T-helper 1 cell treated with Interleukin-12 subunit alpha and Interleukin-12 subunit beta and Interleukin-4 antibody, amounts not matched to agents 30 ng/mL and 1 ng/mL, for 36 hours (primary cell): Measurements from ENCODE around the gene TMEM240. TPM values are rescaled to one million over a fixed set of nuclear protein-coding genes. Genes with fewer than 3 reads are reported as not detected.
"Not testable (repeated sequence)": the region's sequence is repeated elsewhere in the genome, so short reads cannot be mapped to it uniquely, and the experiment has no call there.

Experiments used
- intact Hi-C: fragments of 100-400 bp; cut with micrococcal nuclease; formaldehyde crosslinking; loops from one replicate; pipeline ENCODE4 v1.15.1; 2024
- total RNA-seq: library from RNA; stranded (reverse); gene quantifications from 2 replicates; pipeline ENCODE4 v1.2.3, GENCODE V29; 2022

The TMEM240 gene
- total RNA-seq, 1 donor from 2014 or later = 0.39 TPM

DNA sequence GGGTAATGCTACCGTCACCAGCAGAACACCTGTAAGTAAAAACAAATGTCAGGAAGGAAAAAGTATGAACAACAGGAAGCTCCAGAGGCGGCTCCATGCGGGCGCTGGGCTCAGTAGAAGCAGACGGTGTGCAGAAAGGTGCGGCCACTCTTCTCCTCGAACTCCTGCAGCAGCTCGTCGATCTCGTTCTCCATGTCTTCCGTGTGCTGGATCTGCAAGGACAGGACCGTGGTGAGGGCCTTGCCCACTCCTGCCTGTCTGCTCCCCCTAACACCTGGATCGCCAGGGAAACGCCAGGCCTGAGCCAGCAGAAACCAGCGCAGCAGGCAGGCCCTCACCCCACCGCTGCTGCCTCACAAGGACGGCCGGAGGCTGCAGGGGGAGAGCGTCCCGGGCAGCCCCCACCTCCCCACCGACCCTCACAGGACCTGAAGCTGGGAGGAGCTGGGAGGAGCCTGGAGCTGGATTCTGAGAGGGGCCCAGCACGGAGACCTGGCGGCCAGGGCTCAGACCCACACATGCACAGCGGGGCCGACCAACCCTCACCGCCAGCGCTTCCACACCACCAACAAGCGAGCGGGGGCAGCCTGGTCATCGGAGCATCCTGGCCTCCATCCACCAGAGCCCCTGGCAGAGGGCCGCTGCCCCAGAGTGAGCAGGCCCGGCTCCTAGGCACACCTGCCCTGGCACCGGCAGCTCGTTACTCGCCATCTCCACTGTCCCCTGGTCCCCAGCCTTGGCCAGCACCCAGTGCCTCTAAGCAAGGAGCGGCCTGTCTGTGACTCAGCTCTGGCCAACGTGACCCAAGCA lies 1.7 kb upstream of the TMEM240 start:
- intact Hi-C loops = no loop called here

DNA sequence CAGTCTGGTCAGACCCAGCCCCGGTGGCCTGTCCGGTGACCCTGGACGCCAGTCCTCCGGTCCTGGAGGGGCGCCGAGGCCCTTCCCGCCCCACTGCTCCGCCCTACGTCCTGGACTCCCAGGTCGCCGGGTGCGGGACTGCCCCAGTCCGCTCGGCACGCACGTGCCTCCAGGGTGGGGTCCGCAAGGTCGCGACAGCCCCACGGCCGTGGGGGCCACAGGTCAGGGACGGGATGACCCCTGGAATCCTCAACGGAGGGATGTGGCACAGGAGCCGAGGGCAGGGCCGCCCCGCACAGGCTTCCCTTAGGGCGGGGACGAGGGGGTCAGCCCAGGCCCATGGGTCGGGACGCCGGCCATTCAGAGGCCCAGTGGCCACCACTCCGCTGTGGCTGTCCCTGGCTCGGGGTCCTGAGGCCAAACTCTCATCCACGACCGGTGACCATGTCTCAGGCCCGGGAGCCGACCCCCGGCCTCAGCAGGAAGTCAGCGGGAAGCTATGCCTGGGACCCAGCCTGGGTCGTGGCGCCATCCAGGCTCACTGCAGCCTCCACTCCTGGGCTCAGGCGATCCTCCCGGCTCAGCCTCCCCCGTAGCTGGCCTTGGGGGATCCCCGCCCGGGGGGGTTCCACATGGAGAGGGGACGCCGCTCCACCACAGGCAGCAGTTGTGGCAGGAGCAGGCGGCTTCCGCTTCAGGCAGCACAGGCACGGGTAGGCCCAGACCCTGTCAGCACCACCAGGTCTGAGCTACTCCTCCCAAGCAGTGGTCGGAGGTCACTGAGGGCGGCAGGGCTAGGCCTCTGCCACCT lies 599 bp upstream of the TMEM240 start:
- intact Hi-C loops = no loop called here

DNA sequence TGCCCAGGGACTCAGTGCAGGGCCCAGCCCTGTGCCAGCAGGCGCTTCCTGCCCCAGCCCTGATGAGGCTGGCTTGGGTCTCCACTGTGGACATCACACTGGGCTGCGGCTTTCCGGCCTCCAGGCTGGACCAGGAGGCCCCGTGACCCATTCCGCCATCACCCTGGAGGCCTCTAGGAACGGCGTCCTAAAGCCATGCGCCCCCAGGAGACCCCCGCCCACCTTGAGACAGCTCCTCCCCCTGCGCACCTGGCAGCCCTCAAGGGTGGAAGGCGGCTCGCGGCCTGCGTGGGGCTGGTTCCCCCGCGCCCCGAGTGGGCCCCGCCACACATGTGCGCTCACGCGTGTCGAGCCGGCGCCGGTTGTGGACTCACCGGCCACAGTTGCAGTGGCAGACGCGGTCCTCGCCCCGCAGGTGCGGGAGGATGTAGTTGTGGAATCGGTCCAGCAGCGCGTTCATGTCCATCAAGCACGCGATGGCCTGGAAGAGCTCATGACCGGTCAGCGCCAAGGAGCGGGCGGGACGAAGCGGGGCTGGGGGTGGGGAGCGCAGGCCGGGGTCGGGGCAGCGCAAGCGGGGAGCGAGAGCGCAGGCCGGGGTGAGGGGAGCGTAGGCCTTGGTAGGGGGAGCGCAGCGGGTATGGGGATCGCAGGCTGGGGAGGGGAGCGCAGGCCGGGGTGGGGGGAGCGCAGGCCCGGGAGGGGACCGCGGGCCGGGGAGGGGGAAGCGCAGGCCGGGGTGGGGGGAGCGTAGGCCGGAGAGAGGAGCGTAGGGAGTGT lies 924 bp downstream of the TMEM240 start:
- intact Hi-C loops = no loop called here

DNA sequence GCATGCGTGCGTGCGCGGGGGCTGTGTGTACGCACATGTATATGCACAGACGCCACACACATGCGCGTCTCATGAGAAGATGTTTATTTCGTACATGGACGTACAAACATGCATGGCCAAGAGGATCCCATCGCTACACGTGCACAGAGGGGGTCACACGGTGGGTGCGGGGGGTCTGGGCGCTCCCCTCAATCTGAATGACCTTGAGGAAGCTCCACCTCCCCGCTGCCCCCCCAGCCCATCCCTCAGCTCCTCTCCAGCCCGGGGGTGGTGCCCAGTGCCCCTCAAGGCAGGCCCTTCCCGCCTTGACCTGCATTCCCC lies 1.5 kb downstream of the TMEM240 start:
- intact Hi-C loops = no loop called here

DNA sequence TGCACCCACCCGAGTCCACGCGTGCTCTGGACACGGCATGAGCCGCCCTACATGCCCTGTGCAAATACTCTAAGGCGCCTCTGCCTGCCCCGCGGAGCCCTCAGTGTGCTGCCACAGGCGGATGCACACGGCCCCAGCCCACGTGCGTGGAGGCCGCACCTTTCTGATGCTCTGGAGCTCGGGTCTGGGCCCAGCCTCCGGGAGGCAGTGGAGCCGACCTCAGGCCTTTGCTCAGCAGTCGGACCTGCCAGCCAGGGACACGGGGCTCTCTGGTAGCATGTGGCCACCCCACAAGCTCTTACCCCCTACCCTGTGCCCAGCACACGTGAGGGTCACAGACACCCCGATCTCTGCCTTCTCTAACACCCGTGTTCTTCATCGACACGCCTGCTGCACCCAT lies 2.1 kb downstream of the TMEM240 start:
- intact Hi-C loops = no loop called here

DNA sequence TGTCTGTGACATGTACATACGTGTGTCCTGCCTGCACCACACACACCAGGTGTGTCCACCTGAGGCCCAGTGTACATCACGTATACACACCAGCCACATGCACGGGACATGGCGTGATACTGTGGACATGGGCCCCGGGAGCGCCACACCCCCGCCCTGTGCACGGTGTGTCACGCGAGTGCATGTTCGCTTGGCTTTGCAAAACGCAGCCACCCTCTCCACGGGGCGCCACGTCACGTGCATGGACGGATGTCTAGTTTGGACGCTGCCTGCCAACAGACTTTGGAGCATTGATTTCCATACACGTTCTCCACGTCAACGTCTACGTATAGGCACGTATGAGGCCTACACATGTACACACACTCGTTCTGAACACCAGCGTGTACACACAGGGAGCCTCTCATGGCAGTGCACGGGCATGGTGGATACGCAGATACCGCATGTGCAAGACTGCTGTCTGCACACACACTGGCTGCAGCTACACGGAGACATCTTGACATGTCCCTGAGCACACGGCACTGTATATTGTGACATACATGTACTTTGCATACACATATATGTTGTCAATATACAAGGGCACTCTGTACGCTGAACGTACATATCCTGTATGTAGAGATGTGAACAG lies 2.7 kb downstream of the TMEM240 start:
- intact Hi-C loops = no loop called here

DNA sequence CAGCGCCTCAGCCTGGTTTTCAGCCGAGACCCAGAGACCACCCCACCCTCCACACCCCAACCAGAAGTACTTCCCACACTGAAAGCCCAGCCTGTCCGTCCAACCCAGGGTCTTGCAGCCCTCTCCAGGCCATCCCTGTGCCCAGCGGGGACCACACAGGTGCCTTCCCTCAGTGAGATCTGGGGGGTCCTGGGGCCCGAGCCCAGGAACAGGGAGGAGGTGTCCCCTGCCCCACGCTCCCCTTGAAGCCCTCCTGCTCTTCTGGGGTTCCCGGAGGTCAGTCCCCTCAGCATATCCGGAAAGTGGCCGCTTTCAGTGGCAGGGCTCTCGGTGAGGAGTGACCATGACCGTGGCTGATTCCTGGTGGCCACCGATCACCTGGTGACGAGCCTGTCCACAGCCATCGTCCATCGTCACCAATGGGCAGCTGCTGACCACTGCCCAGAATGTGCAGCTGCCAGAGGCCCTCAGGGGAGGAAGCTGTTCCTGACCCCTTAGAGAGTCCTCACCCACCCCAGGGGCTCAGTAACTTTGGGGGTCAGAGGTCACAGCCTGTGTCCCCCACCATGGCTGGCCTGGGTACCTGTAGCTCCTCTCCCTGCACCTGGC lies 3.4 kb downstream of the TMEM240 start:
- intact Hi-C loops = no loop called here

DNA sequence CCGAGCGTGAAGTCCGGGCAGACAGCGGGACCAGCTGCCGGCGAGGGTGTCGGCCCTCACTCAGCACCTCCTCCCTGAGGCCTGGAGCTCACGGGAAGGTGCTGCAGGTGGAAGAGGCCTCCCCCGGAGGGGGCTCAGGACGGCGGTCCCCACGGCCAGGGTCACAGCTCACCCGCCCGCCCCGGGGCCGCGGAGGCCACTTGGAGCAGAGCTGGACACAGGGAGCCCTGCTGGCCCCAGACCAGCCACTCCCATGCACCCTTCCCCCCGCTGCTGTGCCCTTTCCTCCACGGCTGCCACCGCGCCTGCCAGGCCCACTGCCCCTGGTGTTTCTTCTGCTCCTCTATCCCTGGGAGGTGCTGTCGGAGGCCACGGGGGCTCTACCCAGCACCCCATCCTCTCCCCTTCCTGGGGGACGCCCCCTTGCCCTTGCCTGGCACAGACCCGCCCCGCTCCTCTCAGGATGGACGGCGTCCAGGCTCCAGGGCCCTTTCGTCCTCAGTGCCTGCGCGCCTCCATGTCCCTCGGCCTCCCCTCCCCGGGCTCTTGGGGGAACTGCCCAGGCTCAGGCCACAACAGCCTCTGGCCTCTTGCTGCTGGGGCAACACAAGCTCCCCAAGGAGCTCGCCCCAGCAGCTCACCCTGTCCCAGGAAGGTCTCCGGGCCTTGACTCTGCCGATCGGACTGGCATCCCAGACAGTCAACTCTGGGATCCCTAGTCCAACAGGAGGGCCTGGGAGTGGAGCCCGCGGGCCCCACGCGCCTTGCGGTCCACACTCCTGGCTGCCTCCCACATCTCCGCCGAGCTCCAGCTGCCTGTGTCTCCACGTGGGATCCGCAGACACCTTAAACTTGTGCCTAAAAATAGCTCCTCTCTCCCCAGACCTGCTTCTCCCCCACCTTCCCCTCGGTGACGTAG lies 4.1 kb downstream of the TMEM240 start:
- intact Hi-C loops = no loop called here

DNA sequence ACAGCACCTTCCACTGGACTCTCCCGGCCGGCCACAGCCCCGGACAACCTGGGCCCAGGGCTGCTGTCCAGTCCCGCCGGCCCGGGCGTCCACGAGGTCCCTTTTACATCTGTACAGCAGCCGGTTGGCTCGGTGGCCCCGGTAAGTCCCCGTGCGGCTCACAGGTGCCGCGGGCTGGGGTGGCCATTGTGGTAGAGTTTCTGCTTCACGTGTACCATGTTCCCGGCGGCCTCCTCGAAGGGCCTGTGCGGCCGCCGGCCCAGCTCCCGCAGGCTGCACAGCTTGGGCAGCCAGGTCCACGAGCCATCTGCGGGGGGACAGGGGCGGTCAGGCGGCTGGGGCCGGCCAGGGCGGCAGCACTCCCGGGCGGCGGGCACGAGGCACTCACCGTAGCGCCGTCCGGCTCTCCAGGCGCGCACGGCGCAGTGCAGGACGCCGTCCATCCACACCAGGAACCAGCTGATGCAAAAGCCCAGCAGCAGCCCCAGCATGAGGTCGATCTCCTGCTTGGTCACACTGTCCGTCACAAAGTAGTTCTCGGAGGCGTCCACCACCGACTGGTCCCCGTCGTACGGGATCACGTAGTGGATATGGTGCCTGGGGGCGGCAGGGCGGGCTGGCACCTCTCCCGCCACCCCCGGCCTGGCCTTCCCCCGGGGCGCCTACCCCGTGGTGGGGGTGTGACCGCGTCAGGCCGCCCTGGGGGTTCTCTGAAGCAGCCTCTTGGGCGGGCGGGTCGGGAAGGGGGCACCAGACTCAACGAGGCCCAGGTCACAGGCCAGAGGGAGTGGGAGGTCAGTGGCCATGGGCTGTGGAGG lies 5.0 kb downstream of the TMEM240 start:
- intact Hi-C loops = no loop called here

DNA sequence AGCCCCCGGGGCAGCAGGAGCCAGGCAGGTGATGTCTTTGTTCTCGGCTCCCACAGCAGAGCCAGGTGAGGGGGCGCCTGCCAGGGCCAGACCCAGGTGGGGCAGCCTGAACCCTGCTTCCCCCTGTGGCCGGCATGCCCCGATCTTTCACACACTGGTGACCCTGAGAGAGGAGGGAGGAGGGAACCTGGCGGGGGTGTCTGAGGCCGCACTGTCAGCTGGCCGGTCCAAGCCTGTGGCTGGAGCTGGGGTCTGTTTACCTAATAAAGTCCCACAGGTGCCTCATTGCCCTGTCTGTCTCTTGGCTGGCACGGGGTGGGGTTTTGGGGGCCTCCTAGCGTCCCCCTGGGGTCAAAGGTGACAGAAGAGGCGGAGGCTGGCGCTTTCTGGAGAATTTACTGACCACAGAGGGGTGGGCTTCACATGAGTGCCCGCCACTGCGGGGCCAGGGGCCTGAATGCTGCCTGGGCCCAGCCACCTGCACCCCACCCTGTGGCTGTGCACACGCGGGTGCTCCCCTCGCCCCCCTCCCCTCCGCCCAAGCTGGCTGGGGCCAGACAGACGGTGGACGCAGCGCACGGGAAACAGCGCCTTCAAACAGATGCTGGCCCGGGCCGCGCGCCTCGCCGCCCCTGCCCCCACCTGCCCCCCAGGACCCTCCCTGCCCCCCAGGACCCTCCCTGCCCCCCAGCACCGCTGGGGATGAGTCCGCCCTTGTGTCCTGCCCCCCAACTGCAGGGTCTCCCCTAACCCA lies 5.8 kb downstream of the TMEM240 start:
- intact Hi-C loops = no loop called here

DNA sequence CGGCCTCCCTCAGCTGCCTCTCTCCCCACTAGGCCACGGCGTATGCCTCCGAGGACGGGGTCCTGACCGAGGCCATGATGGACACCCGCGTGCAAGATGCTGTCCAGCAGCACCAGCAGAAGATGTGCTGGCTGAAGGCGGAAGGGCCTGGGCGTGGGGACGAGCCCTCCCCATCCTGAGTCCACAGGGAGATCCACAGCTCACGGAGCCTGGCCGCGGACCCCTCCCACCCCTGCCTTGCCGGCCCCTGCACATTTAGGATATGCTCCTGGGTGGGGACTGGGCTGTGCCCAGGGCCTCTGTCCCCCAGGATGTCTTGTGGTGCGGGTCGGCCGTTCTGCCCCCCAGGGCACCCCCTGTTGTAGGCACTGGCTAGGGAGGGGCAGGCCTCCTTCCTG lies 6.5 kb downstream of the TMEM240 start:
- intact Hi-C loops = not testable (repeated sequence)

DNA sequence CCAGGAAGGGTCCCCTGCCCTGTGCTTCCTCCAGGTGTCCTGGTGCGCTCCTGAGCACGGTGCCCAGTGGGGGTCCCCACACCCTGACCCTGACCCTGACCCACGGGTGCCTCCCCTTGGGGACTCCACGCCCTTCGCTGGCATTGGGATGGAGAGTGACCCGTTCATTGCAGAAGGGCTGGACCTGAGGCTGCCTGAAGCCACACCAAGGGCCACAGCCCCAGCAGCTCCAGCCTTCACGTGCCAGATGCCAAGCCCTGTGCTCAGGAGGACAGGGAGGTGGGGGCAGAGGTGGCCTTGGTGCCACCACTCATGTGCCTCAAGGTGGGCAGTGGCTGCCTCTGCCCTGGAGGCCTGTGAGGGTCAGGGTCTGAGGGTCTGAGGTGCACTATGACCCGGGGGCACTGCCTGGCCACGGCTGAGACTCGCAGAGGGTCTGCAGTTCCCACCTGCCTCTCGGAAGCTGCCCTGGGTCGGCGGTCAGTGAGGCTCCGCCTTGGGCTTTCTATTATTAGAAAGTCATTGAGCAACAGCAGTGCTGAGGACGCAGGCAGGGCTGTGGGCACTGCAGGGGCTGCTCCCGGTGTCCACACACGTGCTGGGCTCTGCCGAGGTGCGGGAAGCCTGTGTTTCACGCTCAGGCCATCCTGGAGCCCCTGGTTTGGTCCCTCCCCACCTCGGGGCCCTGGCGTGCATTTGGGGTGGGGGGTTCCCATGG lies 7.1 kb downstream of the TMEM240 start:
- intact Hi-C loops = not testable (repeated sequence)

DNA sequence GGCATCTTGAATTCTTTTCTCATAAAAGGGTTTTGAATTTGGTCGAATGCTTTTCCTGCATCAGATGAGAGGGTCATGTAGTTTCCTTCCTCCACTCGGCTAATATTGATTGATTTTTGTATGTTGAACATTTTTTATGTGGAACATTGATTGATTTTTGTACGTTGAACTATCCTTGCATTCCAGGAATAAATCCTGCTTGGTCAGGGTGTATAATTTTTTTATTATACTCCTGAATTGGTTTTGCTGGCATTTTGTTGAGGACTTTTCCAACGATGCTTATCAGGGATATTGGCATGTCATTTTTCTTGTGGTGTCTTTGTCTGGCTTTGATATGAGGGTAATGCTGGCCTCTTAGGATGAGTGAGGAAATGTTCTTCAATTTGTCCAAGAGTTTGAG lies 8.5 kb downstream of the TMEM240 start:
- intact Hi-C loops = no loop called here

DNA sequence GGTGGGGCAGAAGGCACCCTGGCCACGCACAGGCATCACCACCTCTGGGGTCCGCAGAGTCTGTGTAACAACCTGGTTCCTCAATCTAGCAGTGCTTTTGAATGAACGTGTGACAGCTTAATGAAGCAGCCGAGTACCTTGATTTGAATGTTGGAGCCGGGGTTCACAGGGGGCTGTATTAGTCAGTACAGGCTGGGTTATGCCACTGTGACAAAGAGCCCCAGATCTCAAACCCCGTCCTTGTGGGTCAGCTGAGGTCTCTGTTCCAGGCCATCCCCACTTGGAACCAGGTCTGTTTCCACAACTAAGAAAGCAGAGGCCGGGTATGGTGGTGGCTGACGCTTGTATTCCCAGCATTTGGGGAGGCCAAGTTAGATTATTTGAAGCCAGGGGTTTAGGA lies 10.5 kb downstream of the TMEM240 start:
- intact Hi-C loops = no loop called here

DNA sequence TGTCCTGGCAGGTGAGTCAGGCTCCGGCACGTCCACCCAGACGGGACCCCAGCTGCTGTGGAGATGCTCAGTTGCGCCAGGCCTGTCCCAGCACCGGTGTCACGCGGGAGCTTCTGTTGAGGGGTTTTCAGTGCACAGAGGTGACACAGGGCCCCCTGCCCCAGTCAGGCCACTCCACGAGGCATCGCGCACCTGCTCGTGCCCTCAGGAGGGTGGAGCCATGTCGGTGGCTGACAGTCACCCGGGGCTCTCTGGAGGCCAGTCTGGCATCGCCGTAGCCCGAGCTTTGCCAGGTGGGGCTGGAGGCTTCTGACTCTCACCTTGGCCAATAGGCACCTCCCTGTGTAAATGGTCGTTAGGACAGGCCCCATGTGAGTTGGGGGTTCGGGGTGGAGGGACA lies 11.1 kb downstream of the TMEM240 start:
- intact Hi-C loops = no loop called here

DNA sequence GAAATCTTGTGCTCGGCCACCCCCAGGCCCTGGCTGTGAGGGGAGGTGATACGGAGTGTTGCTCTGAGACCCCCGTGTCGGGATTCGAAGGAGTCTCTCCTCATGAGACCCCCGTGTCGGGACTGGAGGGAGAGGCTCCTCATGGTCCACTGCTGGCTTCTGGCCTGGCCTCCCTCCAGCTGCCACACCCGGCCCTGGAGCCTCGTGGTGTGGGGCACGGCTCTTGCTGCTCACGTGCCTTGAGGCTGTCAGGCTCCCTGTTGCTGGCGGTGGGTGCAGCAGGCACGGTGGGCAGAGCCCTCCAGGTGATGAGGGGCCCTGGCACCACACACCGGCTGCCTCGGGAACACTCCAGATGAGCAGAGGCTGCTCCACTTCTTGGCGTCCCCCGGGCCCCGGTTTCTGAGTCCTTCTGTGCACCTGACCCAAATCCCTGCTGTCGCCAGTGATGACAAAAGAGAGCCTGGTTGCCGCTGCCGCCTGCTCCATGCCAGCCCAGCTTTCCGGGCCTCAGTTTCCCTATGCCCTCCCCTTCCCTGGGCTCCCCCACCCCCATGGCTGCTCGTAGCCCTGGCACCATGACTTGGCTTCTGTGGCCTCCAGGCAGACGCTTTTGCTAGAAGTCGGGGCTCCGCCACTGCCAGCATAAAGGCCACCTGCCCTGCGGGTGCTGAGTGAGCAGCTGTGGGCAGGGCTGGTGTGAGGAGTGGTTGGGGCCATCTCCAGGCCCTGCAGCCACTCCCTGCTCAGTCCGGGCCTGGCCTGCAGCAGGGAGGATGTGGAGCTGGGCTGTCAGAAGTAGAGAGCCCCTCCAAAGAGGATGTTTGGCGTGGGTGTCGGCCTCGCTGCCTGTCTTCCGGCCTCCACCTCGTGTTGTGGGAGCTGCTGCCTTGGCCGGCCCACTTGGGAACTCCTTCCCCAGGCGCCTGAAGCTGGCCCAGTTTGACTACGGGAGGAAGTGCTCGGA lies 11.8 kb downstream of the TMEM240 start:
- intact Hi-C loops = no loop called here
